WERI-Rb-1 (cell line): ENCODE data around the gene ECHS1.

ENCODE experiments used
- DNase-seq: peaks from one replicate; pipeline ENCODE4 v3.0.0-alpha.2; 2020
- H3K27ac ChIP-seq: fragments of 250-450 bp; sonication (Bioruptor Pico); 2 replicates; pipeline ENCODE4 v1.5.1; 2020; ENCODE audit warnings: mild to moderate bottlenecking, moderate library complexity
- H3K27me3 ChIP-seq: fragments of 250-450 bp; sonication (Bioruptor Pico); 2 replicates; pipeline ENCODE4 v1.5.1; 2021; ENCODE audit warnings: mild to moderate bottlenecking, low read depth, moderate library complexity; ENCODE audit not compliant: insufficient read depth, severe bottlenecking
- H3K36me3 ChIP-seq: fragments of 250-450 bp; sonication (Bioruptor Pico); 2 replicates; pipeline ENCODE4 v1.5.1; 2020; ENCODE audit warnings: mild to moderate bottlenecking, moderate library complexity
- H3K4me3 ChIP-seq: 2 replicates; pipeline ENCODE4 v1.5.1; 2011; ENCODE audit warnings: low read depth, mild to moderate bottlenecking, control low read depth, low read length
- H3K9me3 ChIP-seq: fragments of 250-450 bp; sonication (Bioruptor Pico); 2 replicates; pipeline ENCODE4 v1.5.1; 2021; ENCODE audit warnings: mild to moderate bottlenecking, moderate library complexity; ENCODE audit not compliant: severe bottlenecking
- TF ChIP-seq, protein P1 (sequence below): IDR thresholded peaks from 2 replicates; pipeline ENCODE4 v1.5.1; 2011; ENCODE audit warnings: low read depth, mild to moderate bottlenecking, control low read depth, inconsistent platforms, low read length

Gene ECHS1

DNA sequence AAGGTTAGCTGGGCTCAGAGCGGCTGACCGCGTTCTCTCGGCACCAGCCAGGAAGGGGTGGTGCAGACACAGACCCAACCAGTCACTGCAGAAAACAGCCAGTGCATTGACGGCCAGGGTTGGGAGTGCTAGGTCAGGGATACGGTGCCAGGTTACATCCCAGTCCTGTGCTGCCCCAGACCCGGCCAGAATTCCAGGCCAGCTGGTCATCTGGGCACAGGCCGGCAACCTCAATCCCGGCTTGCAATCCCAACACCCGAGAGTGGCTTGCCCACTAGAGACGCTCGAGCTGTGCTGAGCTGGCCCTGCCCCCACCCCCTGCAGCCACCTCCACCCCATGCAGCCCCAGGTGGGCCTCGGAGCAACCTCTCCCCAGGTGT is 22.2 kb downstream of the ECHS1 start:
- Histone ChIP-seq H3K4me3 (no peak overlapping the region), H3K36me3 (no peaks in the 10 kb centered on the region), H3K27me3 (no peaks in the 10 kb centered on the region), H3K9me3 (no peaks in the 10 kb centered on the region), H3K27ac (no peak overlapping the region)
- no peak for DNase-seq
- TF ChIP-seq, protein P1, sequence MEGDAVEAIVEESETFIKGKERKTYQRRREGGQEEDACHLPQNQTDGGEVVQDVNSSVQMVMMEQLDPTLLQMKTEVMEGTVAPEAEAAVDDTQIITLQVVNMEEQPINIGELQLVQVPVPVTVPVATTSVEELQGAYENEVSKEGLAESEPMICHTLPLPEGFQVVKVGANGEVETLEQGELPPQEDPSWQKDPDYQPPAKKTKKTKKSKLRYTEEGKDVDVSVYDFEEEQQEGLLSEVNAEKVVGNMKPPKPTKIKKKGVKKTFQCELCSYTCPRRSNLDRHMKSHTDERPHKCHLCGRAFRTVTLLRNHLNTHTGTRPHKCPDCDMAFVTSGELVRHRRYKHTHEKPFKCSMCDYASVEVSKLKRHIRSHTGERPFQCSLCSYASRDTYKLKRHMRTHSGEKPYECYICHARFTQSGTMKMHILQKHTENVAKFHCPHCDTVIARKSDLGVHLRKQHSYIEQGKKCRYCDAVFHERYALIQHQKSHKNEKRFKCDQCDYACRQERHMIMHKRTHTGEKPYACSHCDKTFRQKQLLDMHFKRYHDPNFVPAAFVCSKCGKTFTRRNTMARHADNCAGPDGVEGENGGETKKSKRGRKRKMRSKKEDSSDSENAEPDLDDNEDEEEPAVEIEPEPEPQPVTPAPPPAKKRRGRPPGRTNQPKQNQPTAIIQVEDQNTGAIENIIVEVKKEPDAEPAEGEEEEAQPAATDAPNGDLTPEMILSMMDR, result no peak

DNA sequence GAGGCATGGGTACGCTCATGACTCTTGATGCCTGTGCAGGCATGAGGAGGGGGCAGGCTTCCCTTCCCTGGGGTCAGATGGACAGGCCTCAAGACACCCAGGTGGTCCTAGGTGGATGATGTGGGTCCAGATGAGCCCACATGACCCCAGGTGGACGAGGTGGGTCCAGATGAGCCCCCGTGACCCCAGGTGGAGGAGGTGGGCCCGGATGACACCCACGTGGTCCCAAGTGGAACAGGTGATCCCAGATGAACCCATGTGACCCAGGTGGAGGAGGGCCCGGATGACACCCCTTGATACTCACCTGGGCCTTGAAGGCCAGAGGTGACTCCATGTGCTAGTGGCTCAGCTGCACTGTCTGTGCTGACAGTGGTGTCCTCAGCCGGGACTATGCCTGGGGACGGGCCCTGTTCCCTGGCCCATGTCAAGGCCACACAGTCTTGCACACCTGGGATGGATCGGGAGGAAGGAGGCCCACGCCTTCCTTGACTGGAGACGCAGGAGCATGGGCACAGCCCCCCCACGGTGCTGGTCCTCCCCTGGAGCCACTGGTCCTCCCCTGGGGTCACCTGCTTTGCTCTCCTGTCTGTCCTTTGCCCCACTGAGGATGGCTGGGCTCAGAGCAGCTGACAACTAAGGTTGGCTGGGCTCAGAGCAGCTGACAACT is 22.7 kb downstream of the ECHS1 start:
- H3K4me3 ChIP-seq, result no peak overlapping the region
- H3K9me3 ChIP-seq, result no peaks in the 10 kb centered on the region
- no peaks in the 10 kb centered on the region for H3K27me3 ChIP-seq
- no peak for DNase-seq
- H3K36me3 ChIP-seq, result no peaks in the 10 kb centered on the region
- no peak overlapping the region for H3K27ac ChIP-seq
- TF ChIP-seq, protein P1, result no peak

GRCh38 chr10:133349577-133350011 is 23.6 kb downstream of the ECHS1 start:
- no peak for DNase-seq
- no peak overlapping the region for H3K27ac ChIP-seq
- no peak overlapping the region for H3K4me3 ChIP-seq
- H3K27me3 ChIP-seq, result no peaks in the 10 kb centered on the region
- TF ChIP-seq, protein P1, result no peak
- no peaks in the 10 kb centered on the region for H3K9me3 ChIP-seq
- H3K36me3 ChIP-seq, result no peaks in the 10 kb centered on the region

DNA sequence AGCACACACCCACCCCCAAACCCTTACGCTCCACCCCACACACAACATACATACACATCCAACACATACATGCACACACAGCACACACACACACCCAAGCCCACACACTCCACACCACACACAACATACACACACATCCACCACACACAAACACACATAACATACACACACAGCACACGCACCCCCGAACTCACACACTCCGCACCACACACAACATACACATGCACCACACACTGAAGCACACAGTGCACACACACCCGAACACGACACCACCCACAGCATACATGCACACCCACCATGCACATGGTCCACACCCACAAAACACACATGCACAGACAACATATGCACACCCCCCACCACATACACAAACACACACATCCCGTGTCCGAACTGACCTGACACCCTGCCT is 24.0 kb downstream of the ECHS1 start:
- Histone ChIP-seq H3K27me3 (no peaks in the 10 kb centered on the region), H3K27ac (no peak overlapping the region), H3K9me3 (no peaks in the 10 kb centered on the region), H3K36me3 (no peaks in the 10 kb centered on the region), H3K4me3 (no peak overlapping the region)
- no peak for DNase-seq
- TF ChIP-seq, protein P1, result no peak

DNA sequence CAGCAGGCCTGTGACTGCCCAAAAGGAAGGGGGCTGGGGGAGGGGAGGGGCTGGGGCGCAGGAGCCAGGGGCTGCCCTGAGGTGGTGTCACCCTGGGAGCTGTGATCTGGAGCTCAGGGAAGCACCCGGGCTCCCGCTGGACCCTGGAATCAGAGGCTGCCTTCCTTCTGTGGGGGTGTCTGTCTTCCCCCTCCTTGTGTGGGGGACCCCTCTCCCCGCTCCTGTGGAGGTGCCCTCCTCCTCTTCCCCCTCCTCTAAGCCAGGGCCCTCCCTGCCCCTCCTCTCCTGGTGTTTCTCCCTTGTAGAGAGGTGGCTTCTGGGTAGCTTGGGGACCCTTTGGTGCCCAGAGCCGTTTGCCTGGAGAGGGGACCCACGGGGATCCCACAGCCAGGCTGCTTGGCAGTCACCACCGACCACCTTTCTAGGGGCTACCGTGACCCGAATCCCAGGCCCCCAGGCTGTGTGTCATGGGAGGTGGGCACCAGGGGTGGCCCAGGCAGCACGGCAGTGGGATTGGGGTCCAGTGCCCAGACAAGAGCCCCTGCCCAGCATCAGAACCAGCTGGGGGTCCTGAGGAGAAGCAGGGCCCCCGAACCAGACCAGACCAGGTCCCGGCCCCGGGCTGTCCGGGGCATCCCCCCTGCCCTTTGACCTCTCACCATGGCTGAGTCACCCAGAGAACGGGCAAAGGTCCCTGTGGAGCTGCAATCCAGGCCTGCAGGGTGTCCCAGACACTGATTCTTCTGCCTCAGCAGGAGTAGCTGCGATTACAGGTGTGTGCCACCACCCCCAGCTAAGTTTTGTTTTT is 25.2 kb downstream of the ECHS1 start:
- Histone ChIP-seq H3K4me3 (no peak overlapping the region), H3K36me3 (no peaks in the 10 kb centered on the region), H3K27me3 (no peaks in the 10 kb centered on the region), H3K9me3 (no peaks in the 10 kb centered on the region), H3K27ac (no peak overlapping the region)
- TF ChIP-seq, protein P1, result no peak
- no peak for DNase-seq
